ENCODE data around the gene C17orf107. TPM values are rescaled to one million over a fixed set of nuclear protein-coding genes. Genes with fewer than 3 reads are reported as not detected.
"Not testable (repeated sequence)": the region's sequence is repeated elsewhere in the genome, so short reads cannot be mapped to it uniquely, and the experiment has no call there.

C17orf107 gene
- total and polyA plus RNA-seq, 5 donors from 2014 or later, result 1.1 to 45.6 (median 1.3) TPM

- Histone ChIP-seq H3K27ac (ENCODE audit: insufficient read depth, low read length, poor library complexity, severe bottlenecking) (no peak overlapping the region), H3K9me3 (ENCODE audit: control insufficient read depth in 2 of 2, low read length in 2 of 2) (no peaks in the 10 kb centered on the region), H3K36me3 (ENCODE audit: control insufficient read depth, insufficient read depth, low read length) (no peaks in the 10 kb centered on the region), H3K4me1 (ENCODE audit: control insufficient read depth, insufficient read depth, low read length, poor library complexity, severe bottlenecking) (no peaks in the 10 kb centered on the region), H3K4me3 (ENCODE audit: low read depth, low read length) (no peak overlapping the region), H3K27me3 (ENCODE audit: control insufficient read depth, insufficient read depth, low read length) (no peaks in the 10 kb centered on the region)
- Mint-ChIP-seq H3K4me1 (no peaks in the 10 kb centered on the region), H3K9me3 (no peaks in the 10 kb centered on the region), H3K36me3 (peaks cover under 1% of the 10 kb centered on the region), H3K27me3 (no peaks in the 10 kb centered on the region), H3K4me3 (no peak overlapping the region), H3K27ac (peak overlapping the region in 1 of 3 donors; percentile 29)
- DNase-seq (no peak), ATAC-seq (ENCODE audit: low read depth in 2 of 2) (no peak)
Measured at GRCh38 chr17:4921320-4921719, 22.0 kb downstream of the C17orf107 start.

- not testable (repeated sequence) for H3K9me3 Mint-ChIP-seq; H3K9me3 ChIP-seq (ENCODE audit: control insufficient read depth in 2 of 2, low read length in 2 of 2); H3K27ac Mint-ChIP-seq; H3K4me3 Mint-ChIP-seq; H3K4me3 ChIP-seq (ENCODE audit: low read depth, low read length); H3K27me3 ChIP-seq (ENCODE audit: control insufficient read depth, insufficient read depth, low read length); H3K27me3 Mint-ChIP-seq; H3K4me1 Mint-ChIP-seq; H3K4me1 ChIP-seq (ENCODE audit: control insufficient read depth, insufficient read depth, low read length, poor library complexity, severe bottlenecking); ATAC-seq (ENCODE audit: low read depth in 2 of 2); H3K27ac ChIP-seq (ENCODE audit: insufficient read depth, low read length, poor library complexity, severe bottlenecking); H3K36me3 ChIP-seq (ENCODE audit: control insufficient read depth, insufficient read depth, low read length); DNase-seq
- peaks cover 21% of the 10 kb centered on the region for H3K36me3 Mint-ChIP-seq
Measured at GRCh38 chr17:4926577-4927335, 27.4 kb downstream of the C17orf107 start.

- H3K36me3 ChIP-seq (ENCODE audit: control insufficient read depth, insufficient read depth, low read length), result no peaks in the 10 kb centered on the region
- H3K9me3 ChIP-seq (ENCODE audit: control insufficient read depth in 2 of 2, low read length in 2 of 2), result no peaks in the 10 kb centered on the region
- Mint-ChIP-seq H3K4me3 (no peak overlapping the region), H3K36me3 (peaks cover 21% of the 10 kb centered on the region), H3K27me3 (no peaks in the 10 kb centered on the region), H3K9me3 (no peaks in the 10 kb centered on the region), H3K4me1 (peaks cover 0 to 14% (median 5%) of the 10 kb centered on the region in 4 donors), H3K27ac (peak overlapping the region in 2 of 3 donors; percentile 60 to 62)
- H3K4me1 ChIP-seq (ENCODE audit: control insufficient read depth, insufficient read depth, low read length, poor library complexity, severe bottlenecking), result peaks cover 3% of the 10 kb centered on the region
- no peaks in the 10 kb centered on the region for H3K27me3 ChIP-seq (ENCODE audit: control insufficient read depth, insufficient read depth, low read length)
- ATAC-seq (ENCODE audit: low read depth in 2 of 2) (no peak), DNase-seq (no peak)
- H3K27ac ChIP-seq (ENCODE audit: insufficient read depth, low read length, poor library complexity, severe bottlenecking), result no peak overlapping the region
- H3K4me3 ChIP-seq (ENCODE audit: low read depth, low read length), result no peak overlapping the region
Measured at GRCh38 chr17:4928881-4929280, 29.5 kb downstream of the C17orf107 start.

GRCh38 chr17:4931963-4932362 lies 32.6 kb downstream of the C17orf107 start, which contains the start of gene GP1BA:
Gene GP1BA, plus strand, starts transcription at chr17:4932277. Its CDS starts 328 bp downstream, at chr17:4932605.
- H3K4me1 Mint-ChIP-seq, result peaks cover 0 to 30% (median 16%) of the 10 kb centered on the region in 4 donors
- Histone ChIP-seq H3K36me3 (ENCODE audit: control insufficient read depth, insufficient read depth, low read length) (no peaks in the 10 kb centered on the region), H3K9me3 (ENCODE audit: control insufficient read depth in 2 of 2, low read length in 2 of 2) (no peaks in the 10 kb centered on the region), H3K27me3 (ENCODE audit: control insufficient read depth, insufficient read depth, low read length) (no peaks in the 10 kb centered on the region), H3K27ac (ENCODE audit: insufficient read depth, low read length, poor library complexity, severe bottlenecking) (no peak within 1 kb of the TSS), H3K4me3 (ENCODE audit: low read depth, low read length) (no peak within 1 kb of the TSS), H3K4me1 (ENCODE audit: control insufficient read depth, insufficient read depth, low read length, poor library complexity, severe bottlenecking) (peaks cover 10% of the 10 kb centered on the region)
- peak within 1 kb of the TSS in 1 of 3 donors; percentile 51 for H3K27ac Mint-ChIP-seq
- no peaks in the 10 kb centered on the region for H3K27me3 Mint-ChIP-seq
- H3K9me3 Mint-ChIP-seq, result no peaks in the 10 kb centered on the region
- ATAC-seq (ENCODE audit: low read depth in 2 of 2) (no peak), DNase-seq (no peak)
- H3K36me3 Mint-ChIP-seq, result peaks cover 19% of the 10 kb centered on the region
- no peak within 1 kb of the TSS for H3K4me3 Mint-ChIP-seq

DNA sequence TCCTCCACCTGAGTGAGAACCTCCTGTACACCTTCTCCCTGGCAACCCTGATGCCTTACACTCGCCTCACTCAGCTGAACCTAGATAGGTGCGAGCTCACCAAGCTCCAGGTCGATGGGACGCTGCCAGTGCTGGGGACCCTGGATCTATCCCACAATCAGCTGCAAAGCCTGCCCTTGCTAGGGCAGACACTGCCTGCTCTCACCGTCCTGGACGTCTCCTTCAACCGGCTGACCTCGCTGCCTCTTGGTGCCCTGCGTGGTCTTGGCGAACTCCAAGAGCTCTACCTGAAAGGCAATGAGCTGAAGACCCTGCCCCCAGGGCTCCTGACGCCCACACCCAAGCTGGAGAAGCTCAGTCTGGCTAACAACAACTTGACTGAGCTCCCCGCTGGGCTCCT lies 33.4 kb downstream of the C17orf107 start:
- Histone ChIP-seq H3K36me3 (ENCODE audit: control insufficient read depth, insufficient read depth, low read length) (peaks cover 3% of the 10 kb centered on the region), H3K27ac (ENCODE audit: insufficient read depth, low read length, poor library complexity, severe bottlenecking) (no peak overlapping the region), H3K9me3 (ENCODE audit: control insufficient read depth in 2 of 2, low read length in 2 of 2) (no peaks in the 10 kb centered on the region), H3K4me1 (ENCODE audit: control insufficient read depth, insufficient read depth, low read length, poor library complexity, severe bottlenecking) (peaks cover 10% of the 10 kb centered on the region), H3K27me3 (ENCODE audit: control insufficient read depth, insufficient read depth, low read length) (no peaks in the 10 kb centered on the region), H3K4me3 (ENCODE audit: low read depth, low read length) (no peak overlapping the region)
- Mint-ChIP-seq H3K4me3 (no peak overlapping the region), H3K36me3 (peaks cover 19% of the 10 kb centered on the region), H3K9me3 (no peaks in the 10 kb centered on the region), H3K27ac (peak overlapping the region in 1 of 3 donors; percentile 51), H3K4me1 (peaks cover 0 to 35% (median 16%) of the 10 kb centered on the region in 4 donors), H3K27me3 (no peaks in the 10 kb centered on the region)
- ATAC-seq (ENCODE audit: low read depth in 2 of 2), result no peak
- DNase-seq, result no peak

DNA sequence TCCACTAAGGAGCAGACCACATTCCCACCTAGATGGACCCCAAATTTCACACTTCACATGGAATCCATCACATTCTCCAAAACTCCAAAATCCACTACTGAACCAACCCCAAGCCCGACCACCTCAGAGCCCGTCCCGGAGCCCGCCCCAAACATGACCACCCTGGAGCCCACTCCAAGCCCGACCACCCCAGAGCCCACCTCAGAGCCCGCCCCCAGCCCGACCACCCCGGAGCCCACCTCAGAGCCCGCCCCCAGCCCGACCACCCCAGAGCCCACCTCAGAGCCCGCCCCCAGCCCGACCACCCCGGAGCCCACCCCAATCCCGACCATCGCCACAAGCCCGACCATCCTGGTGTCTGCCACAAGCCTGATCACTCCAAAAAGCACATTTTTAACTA lies 34.3 kb downstream of the C17orf107 start:
- peaks cover 19% of the 10 kb centered on the region for H3K36me3 Mint-ChIP-seq
- ATAC-seq (ENCODE audit: low read depth in 2 of 2), result no peak
- H3K4me1 ChIP-seq (ENCODE audit: control insufficient read depth, insufficient read depth, low read length, poor library complexity, severe bottlenecking), result peaks cover 13% of the 10 kb centered on the region
- H3K9me3 Mint-ChIP-seq, result no peaks in the 10 kb centered on the region
- peaks cover 7% of the 10 kb centered on the region for H3K36me3 ChIP-seq (ENCODE audit: control insufficient read depth, insufficient read depth, low read length)
- H3K4me3 ChIP-seq (ENCODE audit: low read depth, low read length), result no peak overlapping the region
- DNase-seq, result no peak
- H3K27ac Mint-ChIP-seq, result peak overlapping the region in 1 of 3 donors; percentile 90
- no peaks in the 10 kb centered on the region for H3K27me3 ChIP-seq (ENCODE audit: control insufficient read depth, insufficient read depth, low read length)
- no peaks in the 10 kb centered on the region for H3K9me3 ChIP-seq (ENCODE audit: control insufficient read depth in 2 of 2, low read length in 2 of 2)
- H3K27ac ChIP-seq (ENCODE audit: insufficient read depth, low read length, poor library complexity, severe bottlenecking), result no peak overlapping the region
- peak overlapping the region in 2 of 4 donors; percentile 56 to 75 for H3K4me3 Mint-ChIP-seq
- H3K4me1 Mint-ChIP-seq, result peaks cover 0 to 43% (median 21%) of the 10 kb centered on the region in 4 donors
- H3K27me3 Mint-ChIP-seq, result no peaks in the 10 kb centered on the region

GRCh38 chr17:4934173-4934979 lies 35.0 kb downstream of the C17orf107 start:
- H3K4me1 ChIP-seq (ENCODE audit: control insufficient read depth, insufficient read depth, low read length, poor library complexity, severe bottlenecking), result peaks cover 21% of the 10 kb centered on the region
- H3K4me1 Mint-ChIP-seq, result peaks cover 0 to 50% (median 26%) of the 10 kb centered on the region in 4 donors
- H3K36me3 Mint-ChIP-seq, result peaks cover 15% of the 10 kb centered on the region
- H3K27ac ChIP-seq (ENCODE audit: insufficient read depth, low read length, poor library complexity, severe bottlenecking), result no peak overlapping the region
- H3K27me3 ChIP-seq (ENCODE audit: control insufficient read depth, insufficient read depth, low read length), result no peaks in the 10 kb centered on the region
- H3K27me3 Mint-ChIP-seq, result no peaks in the 10 kb centered on the region
- DNase-seq, result no peak
- H3K4me3 Mint-ChIP-seq, result peak overlapping the region in 2 of 4 donors; percentile 13 to 51
- no peaks in the 10 kb centered on the region for H3K9me3 ChIP-seq (ENCODE audit: control insufficient read depth in 2 of 2, low read length in 2 of 2)
- H3K4me3 ChIP-seq (ENCODE audit: low read depth, low read length), result no peak overlapping the region
- peaks cover 7% of the 10 kb centered on the region for H3K36me3 ChIP-seq (ENCODE audit: control insufficient read depth, insufficient read depth, low read length)
- H3K9me3 Mint-ChIP-seq, result no peaks in the 10 kb centered on the region
- H3K27ac Mint-ChIP-seq, result peak overlapping the region in 2 of 3 donors; percentile 52 to 90
- ATAC-seq (ENCODE audit: low read depth in 2 of 2), result no peak
